ENCODE results near the gene GDPGP1.

- no peak for TF ChIP-seq POLR2AphosphoS5 (IDR thresholded peaks at IDR 0.05; ENCODE audit: low read depth, low read length)
- no peak for TF ChIP-seq POLR2A (IDR thresholded peaks at IDR 0.05; ENCODE audit: low read depth, low read length)
- TF ChIP-seq TAF1 (IDR thresholded peaks at IDR 0.05; ENCODE audit: low read depth, low read length): no peak
- TF ChIP-seq SPI1 (IDR thresholded peaks at IDR 0.05; ENCODE audit: low read depth, low read length): no peak
- no peak for TF ChIP-seq POU2F2 (IDR thresholded peaks at IDR 0.05; ENCODE audit: low read depth, low read length)
Observed at GRCh38 chr15:90266061-90266431, 32.0 kb downstream of the GDPGP1 start.
